Thyroid gland (tissue), 4 donors: ENCODE measurements around the gene OPN3. TPM values are rescaled to one million over a fixed set of nuclear protein-coding genes. Genes with fewer than 3 reads are reported as not detected.

Experiments used
- DNase-seq, 2 donors: peaks; one replicate each; pipeline ENCODE4 v3.0.0-alpha.2; 2019
- H3K27ac ChIP-seq, 3 donors: fragments of 200-600 bp; sonication (generic); 1 replicate in 2 of 3; 2 replicates in 1 of 3; pipeline ENCODE4 v1.5.1; 2016 to 2019; ENCODE audit warnings: mild to moderate bottlenecking in 1 of 3, moderate library complexity in 1 of 3
- H3K27me3 ChIP-seq: fragments of 200-600 bp; sonication (generic); one replicate; pipeline ENCODE4 v1.5.1; 2019
- H3K36me3 ChIP-seq, 2 donors: fragments of 200-600 bp; sonication (generic); one replicate each; pipeline ENCODE4 v1.5.1; 2016 to 2019
- H3K4me1 ChIP-seq, 2 donors: fragments of 200-600 bp; sonication (generic); one replicate each; pipeline ENCODE4 v1.5.1; 2017 to 2019
- H3K4me3 ChIP-seq, 3 donors: fragments of 200-600 bp; sonication (generic); replicated peaks in 1 of 3; 1 replicate in 2 of 3; 2 replicates in 1 of 3; pipeline ENCODE4 v1.5.1; 2016; ENCODE audit warnings: mild to moderate bottlenecking in 1 of 3
- H3K9me3 ChIP-seq: fragments of 200-600 bp; sonication (generic); one replicate; pipeline ENCODE4 v1.5.1; 2017
- POLR2A ChIP-seq, 2 donors: fragments of 450-650 bp; IDR thresholded peaks; one replicate each; pipeline ENCODE4 v1.6.1; 2017; ENCODE audit warnings: antibody characterized with exemption in 2 of 2, mild to moderate bottlenecking in 2 of 2, moderate library complexity in 1 of 2
- WGBS, 2 donors: methylation state at CpG; one replicate each; pipeline ENCODE4 v1.1.5; 2017; 5-methylcytosine and 5-hydroxymethylcytosine counted together
- intact Hi-C: fragments of 100-400 bp; cut with DNase I; formaldehyde crosslinking; loops from one replicate; pipeline ENCODE4 v1.15.1; 2023
- total RNA-seq, 4 donors: library from RNA; depleted of rRNA; stranded (reverse); fragments of >200 nt; gene quantifications; one replicate each; pipeline ENCODE4 v1.2.3, GENCODE V29; 2016
- TF ChIP-seq, protein P1 (sequence below), 6 experiments: fragments of 200-600 bp in 3 of 6; fragments of 450-650 bp in 3 of 6; sonication (generic) in 3 of 6; IDR thresholded peaks; one replicate each; pipeline ENCODE4 v1.5.1; 2016 to 2019; ENCODE audit warnings: antibody characterized with exemption in 6 of 6, mild to moderate bottlenecking in 2 of 6, inconsistent platforms in 1 of 6, moderate library complexity in 1 of 6

Gene OPN3
- total RNA-seq, 4 donors from 2014 or later: 19.2 to 45.0 (median 31.3) TPM

DNA sequence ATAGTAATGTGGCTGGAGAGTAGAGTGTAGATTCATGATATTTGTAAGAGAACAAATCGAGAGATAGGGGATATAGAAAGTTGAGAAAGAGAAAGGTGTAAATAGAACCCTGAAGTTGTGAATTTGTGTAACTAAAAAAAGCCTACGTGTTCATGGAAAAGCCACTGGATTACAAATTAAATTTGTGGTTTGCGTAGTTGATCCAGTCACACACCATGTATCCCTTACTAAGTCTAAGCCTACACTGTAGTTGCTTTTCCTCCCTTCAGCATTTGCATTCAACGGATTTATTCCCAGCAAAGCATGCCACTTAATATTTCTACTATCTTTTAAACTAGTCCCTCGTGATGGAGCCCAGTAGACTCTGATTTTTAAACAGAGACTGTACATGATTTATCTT is 83.1 kb downstream of the OPN3 start:
- Histone ChIP-seq H3K27ac (no peak overlapping the region), H3K27me3 (no peaks in the 10 kb centered on the region), H3K9me3 (no peaks in the 10 kb centered on the region), H3K36me3 (no peaks in the 10 kb centered on the region), H3K4me3 (no peak overlapping the region), H3K4me1 (no peaks in the 10 kb centered on the region)
- DNase-seq: no peak
- TF ChIP-seq, protein P1, sequence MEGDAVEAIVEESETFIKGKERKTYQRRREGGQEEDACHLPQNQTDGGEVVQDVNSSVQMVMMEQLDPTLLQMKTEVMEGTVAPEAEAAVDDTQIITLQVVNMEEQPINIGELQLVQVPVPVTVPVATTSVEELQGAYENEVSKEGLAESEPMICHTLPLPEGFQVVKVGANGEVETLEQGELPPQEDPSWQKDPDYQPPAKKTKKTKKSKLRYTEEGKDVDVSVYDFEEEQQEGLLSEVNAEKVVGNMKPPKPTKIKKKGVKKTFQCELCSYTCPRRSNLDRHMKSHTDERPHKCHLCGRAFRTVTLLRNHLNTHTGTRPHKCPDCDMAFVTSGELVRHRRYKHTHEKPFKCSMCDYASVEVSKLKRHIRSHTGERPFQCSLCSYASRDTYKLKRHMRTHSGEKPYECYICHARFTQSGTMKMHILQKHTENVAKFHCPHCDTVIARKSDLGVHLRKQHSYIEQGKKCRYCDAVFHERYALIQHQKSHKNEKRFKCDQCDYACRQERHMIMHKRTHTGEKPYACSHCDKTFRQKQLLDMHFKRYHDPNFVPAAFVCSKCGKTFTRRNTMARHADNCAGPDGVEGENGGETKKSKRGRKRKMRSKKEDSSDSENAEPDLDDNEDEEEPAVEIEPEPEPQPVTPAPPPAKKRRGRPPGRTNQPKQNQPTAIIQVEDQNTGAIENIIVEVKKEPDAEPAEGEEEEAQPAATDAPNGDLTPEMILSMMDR (IDR thresholded peaks at IDR 0.05): no peak
- TF ChIP-seq POLR2A (IDR thresholded peaks at IDR 0.05): no peak
- intact Hi-C loops: no loop called here
- 88 to 90% methylated on average over 5 of the region's 5 CpGs for WGBS, 2 donors

DNA sequence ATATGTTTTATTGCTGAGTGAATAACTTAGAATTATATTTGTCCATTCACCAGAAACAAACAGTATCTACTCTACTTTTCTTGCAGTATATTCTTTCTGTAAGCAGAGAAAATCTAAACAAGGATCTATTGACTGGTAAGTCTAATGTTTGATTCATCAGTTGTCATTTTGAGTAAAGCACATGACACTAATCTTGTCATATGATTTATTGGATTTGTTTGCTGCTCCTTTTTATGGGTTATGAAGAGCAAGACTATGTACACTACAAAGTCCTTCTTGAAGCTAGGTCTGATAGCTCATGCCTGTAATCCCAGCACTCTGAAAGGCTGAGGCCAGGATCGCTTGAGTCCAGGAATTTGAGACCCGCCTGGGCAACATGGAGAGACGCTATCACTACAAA is 84.6 kb downstream of the OPN3 start:
- intact Hi-C loops: no loop called here
- Histone ChIP-seq H3K27me3 (no peaks in the 10 kb centered on the region), H3K9me3 (no peaks in the 10 kb centered on the region), H3K4me3 (no peak overlapping the region), H3K36me3 (no peaks in the 10 kb centered on the region), H3K4me1 (no peaks in the 10 kb centered on the region), H3K27ac (no peak overlapping the region)
- DNase-seq: no peak
- TF ChIP-seq POLR2A (IDR thresholded peaks at IDR 0.05): no peak
- TF ChIP-seq, protein P1 (IDR thresholded peaks at IDR 0.05): no peak
- WGBS, 2 donors: 94 to 96% methylated on average over 3 of the region's 3 CpGs

DNA sequence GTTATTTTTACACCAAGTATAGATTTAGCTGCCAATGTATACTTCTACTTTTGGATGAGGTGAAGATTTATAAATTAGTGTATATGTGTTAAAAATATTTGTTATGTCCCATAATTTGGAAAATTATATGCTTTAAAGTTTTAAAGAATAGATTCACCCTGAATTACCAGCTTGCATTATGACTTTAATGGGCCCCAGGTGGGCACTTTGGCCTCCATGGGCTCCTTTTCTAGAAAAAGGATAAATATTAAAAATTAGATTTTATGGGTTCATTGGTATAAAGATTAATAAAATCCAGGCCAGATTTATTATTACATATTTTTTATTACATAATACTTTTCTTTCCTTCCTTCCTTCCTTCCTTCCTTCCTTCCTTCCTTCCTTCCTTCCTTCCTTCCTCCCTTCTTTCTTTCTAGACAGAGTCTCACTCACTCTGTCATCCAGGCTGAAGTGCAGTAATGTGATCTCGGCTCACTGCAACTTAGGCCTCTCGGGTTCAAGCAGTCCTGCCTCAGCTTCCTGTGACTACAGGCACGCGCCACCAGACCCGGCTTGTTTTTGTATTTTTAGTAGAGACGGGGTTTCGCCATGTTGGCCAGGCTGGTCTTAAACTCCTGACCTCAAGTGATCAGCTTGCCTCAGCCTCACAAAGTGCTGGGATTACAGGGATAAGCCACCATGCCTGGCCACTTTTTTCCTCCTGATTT is 86.1 kb downstream of the OPN3 start:
- Histone ChIP-seq H3K4me3 (no peak overlapping the region), H3K27me3 (no peaks in the 10 kb centered on the region), H3K4me1 (no peaks in the 10 kb centered on the region), H3K9me3 (no peaks in the 10 kb centered on the region), H3K27ac (no peak overlapping the region), H3K36me3 (no peaks in the 10 kb centered on the region)
- TF ChIP-seq, protein P1 (IDR thresholded peaks at IDR 0.05): no peak
- no peak for TF ChIP-seq POLR2A (IDR thresholded peaks at IDR 0.05)
- intact Hi-C loops: no loop called here
- WGBS, 2 donors: 79 to 83% methylated on average over 7 of the region's 7 CpGs
- DNase-seq: no peak

DNA sequence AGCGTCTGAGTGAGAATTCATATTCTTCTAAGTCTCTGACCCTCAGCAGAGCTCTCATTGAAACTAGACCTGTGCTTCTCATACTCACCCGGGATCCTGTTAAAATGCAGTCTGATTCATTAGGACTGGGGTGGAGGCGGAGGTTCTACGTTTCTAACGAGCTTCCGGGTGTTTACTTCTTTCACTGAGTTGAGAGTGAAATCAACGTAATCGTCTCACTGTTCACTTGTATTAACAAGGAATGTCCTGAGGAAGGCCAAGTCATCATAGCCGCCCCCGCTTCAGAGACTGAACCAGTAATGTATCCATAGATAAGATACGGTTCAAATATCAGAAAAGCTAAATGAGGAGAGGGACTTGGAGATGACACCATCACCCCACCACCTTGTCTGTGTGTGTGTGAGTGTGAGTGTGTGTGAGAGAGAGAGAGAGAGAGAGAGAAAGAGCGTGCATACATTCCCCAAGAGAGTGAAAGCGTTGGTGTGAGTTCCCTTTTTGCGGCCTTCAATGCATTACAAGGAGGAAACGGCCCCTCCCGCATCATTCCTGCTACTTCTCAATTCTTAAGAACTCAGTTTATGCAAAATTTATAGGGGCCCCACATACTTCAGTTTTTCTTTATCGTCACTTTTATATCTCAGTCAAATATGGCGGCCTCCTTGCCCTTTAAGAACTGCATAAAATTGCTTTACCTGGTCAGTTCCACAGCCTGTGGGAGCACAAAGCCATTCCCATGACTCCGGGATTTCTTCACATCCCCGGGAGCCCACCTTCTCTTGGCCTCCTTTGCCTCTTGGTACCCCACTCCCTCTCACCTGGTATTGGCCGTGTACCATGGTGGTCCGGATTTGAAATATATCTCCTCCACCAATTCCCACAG is 88.2 kb downstream of the OPN3 start:
- intact Hi-C loops: no loop called here
- H3K36me3 ChIP-seq: no peaks in the 10 kb centered on the region
- no peaks in the 10 kb centered on the region for H3K9me3 ChIP-seq
- H3K27me3 ChIP-seq: no peaks in the 10 kb centered on the region
- TF ChIP-seq, protein P1 (IDR thresholded peaks at IDR 0.05): no peak
- TF ChIP-seq POLR2A (IDR thresholded peaks at IDR 0.05): no peak
- H3K4me1 ChIP-seq: no peaks in the 10 kb centered on the region
- 87% methylated on average over 22 of the region's 22 CpGs for WGBS, 2 donors
- DNase-seq: no peak
- no peak overlapping the region for H3K4me3 ChIP-seq
- no peak overlapping the region for H3K27ac ChIP-seq

DNA sequence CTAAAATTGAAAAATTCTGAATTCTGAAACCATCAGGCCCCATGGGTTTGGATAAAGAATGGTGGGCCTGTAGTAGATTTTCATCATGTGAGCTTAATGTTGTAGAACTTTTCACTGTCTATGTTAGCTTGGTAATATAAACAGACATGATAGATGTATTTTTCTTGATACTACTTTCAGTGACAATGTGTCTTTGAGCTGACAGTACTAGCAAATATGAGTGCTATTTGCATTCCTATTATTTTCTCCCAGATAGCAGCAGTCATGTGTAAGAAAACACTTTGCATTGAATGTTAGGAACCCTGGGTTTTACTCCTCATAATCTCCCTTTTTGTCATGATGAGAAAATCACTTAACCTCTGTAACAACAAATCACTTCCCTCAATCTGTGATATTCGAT is 89.9 kb downstream of the OPN3 start:
- intact Hi-C loops: no loop called here
- 73 to 76% methylated on average over 1 of the region's 1 CpG for WGBS, 2 donors
- TF ChIP-seq POLR2A (IDR thresholded peaks at IDR 0.05): no peak
- TF ChIP-seq, protein P1 (IDR thresholded peaks at IDR 0.05): no peak

More for the DNA sequence above, 89.9 kb downstream of the OPN3 start:
- Histone ChIP-seq H3K27ac (no peak overlapping the region), H3K4me3 (no peak overlapping the region), H3K9me3 (no peaks in the 10 kb centered on the region), H3K27me3 (no peaks in the 10 kb centered on the region), H3K36me3 (no peaks in the 10 kb centered on the region), H3K4me1 (no peaks in the 10 kb centered on the region)
- no peak for DNase-seq
